ENCODE results near the gene ZNF182.
A peak's percentile ranks its signal among the peaks of the same experiment; 100 is the strongest.
"Not testable (repeated sequence)": the region's sequence is repeated elsewhere in the genome, so short reads cannot be mapped to it uniquely, and the experiment has no call there.

The ZNF182 gene

GRCh38 chrX:48002319-48002718, 1.5 kb downstream of the ZNF182 start:
- no peak for DNase-seq

GRCh38 chrX:48001260-48001659, 2.5 kb downstream of the ZNF182 start:
- no peak for DNase-seq

GRCh38 chrX:47992669-47993068, 11.1 kb downstream of the ZNF182 start:
- no peak for DNase-seq

- no peak for DNase-seq
Measured at GRCh38 chrX:47992095-47992380, 11.8 kb downstream of the ZNF182 start.

- DNase-seq = no peak
Measured at GRCh38 chrX:47991263-47992094, 12.3 kb downstream of the ZNF182 start.

- DNase-seq = no peak
Measured at GRCh38 chrX:47976254-47977151, 27.3 kb downstream of the ZNF182 start.

- DNase-seq = no peak
Measured at GRCh38 chrX:47973235-47973634, 30.6 kb downstream of the ZNF182 start.

- not testable (repeated sequence) for DNase-seq
Measured at GRCh38 chrX:47965526-47965925, 38.3 kb downstream of the ZNF182 start.

GRCh38 chrX:47961830-47962229, 42.0 kb downstream of the ZNF182 start:
- not testable (repeated sequence) for DNase-seq

GRCh38 chrX:47960406-47960805, 43.4 kb downstream of the ZNF182 start:
- DNase-seq = no peak

- DNase-seq = no peak
Measured at GRCh38 chrX:47958761-47959342, 44.9 kb downstream of the ZNF182 start.

GRCh38 chrX:47958206-47958605, 45.6 kb downstream of the ZNF182 start:
- not testable (repeated sequence) for DNase-seq

- DNase-seq = no peak
Measured at GRCh38 chrX:47956016-47956415, 47.8 kb downstream of the ZNF182 start.

GRCh38 chrX:47955295-47955694, 48.5 kb downstream of the ZNF182 start:
- not testable (repeated sequence) for DNase-seq

- DNase-seq = no peak
Measured at GRCh38 chrX:47941423-47941822, 62.4 kb downstream of the ZNF182 start.

GRCh38 chrX:47940448-47940847, 63.3 kb downstream of the ZNF182 start:
- no peak for DNase-seq

GRCh38 chrX:47936940-47937317, 66.9 kb downstream of the ZNF182 start:
- no peak for DNase-seq

GRCh38 chrX:47936224-47936939, 67.4 kb downstream of the ZNF182 start:
- DNase-seq = peak in 16 of 56 donors; percentile 0 to 29 (median 1)

GRCh38 chrX:47933946-47934345, 69.8 kb downstream of the ZNF182 start:
- DNase-seq = no peak

GRCh38 chrX:47931970-47932369, 71.8 kb downstream of the ZNF182 start:
- DNase-seq = not testable (repeated sequence)

GRCh38 chrX:47927212-47927611, 76.6 kb downstream of the ZNF182 start:
- DNase-seq = no peak

Measured in nucleus accumbens (tissue), 56 donors.